Activated T-helper 2 cell treated with anti-CD3 and anti-CD28 coated beads, Interferon-gamma antibody, Interleukin-2, Interleukin-4, amounts not matched to agents 10 μg/mL and 5 μg/mL and 100 μg/mL, durations not matched to agents 14 hours and 24 hours and 36 hours (primary cell): ENCODE results near the gene RTTN. TPM values are rescaled to one million over a fixed set of nuclear protein-coding genes. Genes with fewer than 3 reads are reported as not detected.

Experiments used
- DNase-seq: peaks from one replicate; pipeline ENCODE4 v3.0.0; 2021; ENCODE audit warnings: low spot score
- H3K27ac Mint-ChIP-seq: one replicate; pipeline ENCODE4 v1.8.0; 2021; ENCODE audit warnings: mixed read lengths
- H3K27me3 Mint-ChIP-seq: one replicate; pipeline ENCODE4 v1.8.0; 2021; ENCODE audit warnings: low read depth, mixed read lengths
- H3K36me3 Mint-ChIP-seq: one replicate; pipeline ENCODE4 v1.8.0; 2021; ENCODE audit warnings: low read depth, mixed read lengths
- H3K4me1 Mint-ChIP-seq: one replicate; pipeline ENCODE4 v1.8.0; 2021; ENCODE audit warnings: low read depth, mixed read lengths
- H3K4me3 Mint-ChIP-seq: one replicate; pipeline ENCODE4 v1.8.0; 2021; ENCODE audit warnings: low read depth, mild to moderate bottlenecking, moderate library complexity, mixed read lengths
- H3K9me3 Mint-ChIP-seq: one replicate; pipeline ENCODE4 v1.8.0; 2021; ENCODE audit warnings: mixed read lengths
- intact Hi-C: fragments of 100-400 bp; cut with micrococcal nuclease; formaldehyde crosslinking; loops from one replicate; pipeline ENCODE4 v1.15.1; 2023
- total RNA-seq: library from RNA; stranded (reverse); gene quantifications from 2 replicates; pipeline ENCODE4 v1.2.3, GENCODE V29; 2022

Gene RTTN
- total RNA-seq, 1 donor from 2014 or later: 21.0 TPM

DNA sequence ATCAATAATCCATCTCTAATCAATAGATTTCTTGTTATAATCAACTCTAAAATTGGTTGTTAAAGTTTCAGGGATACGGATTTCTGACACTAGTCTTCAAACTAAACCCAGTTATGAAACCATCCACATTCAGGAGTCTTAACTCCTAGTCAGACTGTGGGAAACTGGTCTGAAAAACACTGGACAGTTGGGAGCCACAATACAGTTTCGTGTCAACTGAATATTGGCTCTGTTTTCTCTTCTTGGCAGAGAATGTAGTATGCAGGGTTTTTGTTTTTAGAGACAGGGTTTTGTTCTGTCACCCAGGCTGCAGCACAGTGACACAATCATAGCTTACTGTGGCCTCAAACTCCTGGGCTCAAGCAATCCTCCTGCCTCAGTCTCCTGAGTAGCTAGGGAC, 123.1 kb downstream of the RTTN start:
- H3K27me3 Mint-ChIP-seq: no peaks in the 10 kb centered on the region
- intact Hi-C loops: loop anchor here (2.0 to 10.0 kb wide), 2 partner anchors 238 to 614 kb away; no protein-coding TSS in a partner anchor
- no peaks in the 10 kb centered on the region for H3K9me3 Mint-ChIP-seq
- peaks cover 23% of the 10 kb centered on the region for H3K36me3 Mint-ChIP-seq
- no peak overlapping the region for H3K4me3 Mint-ChIP-seq
- H3K4me1 Mint-ChIP-seq: peaks cover 8% of the 10 kb centered on the region
- no peak for DNase-seq
- no peak overlapping the region for H3K27ac Mint-ChIP-seq

DNA sequence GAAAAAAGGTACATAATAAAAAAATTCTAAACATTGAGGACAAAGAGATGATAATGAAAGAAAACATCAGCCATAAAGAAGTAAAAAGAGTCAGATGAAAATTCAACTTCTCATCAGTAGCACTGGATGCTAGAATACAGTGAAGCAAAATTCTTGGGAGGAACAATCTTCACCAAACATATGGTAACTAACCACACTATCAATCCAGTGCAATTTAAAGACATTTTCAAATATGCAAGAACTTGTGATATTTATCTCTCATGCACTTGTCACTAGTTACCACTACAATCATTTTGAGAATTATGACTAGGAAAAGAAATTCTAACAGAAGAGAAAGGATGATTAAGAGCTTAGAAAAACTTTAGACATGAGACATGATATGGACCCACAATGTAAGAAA, 127.4 kb downstream of the RTTN start:
- Mint-ChIP-seq H3K27ac (no peak overlapping the region), H3K4me1 (peaks cover 8% of the 10 kb centered on the region), H3K27me3 (no peaks in the 10 kb centered on the region), H3K4me3 (no peak overlapping the region), H3K36me3 (peaks cover 28% of the 10 kb centered on the region), H3K9me3 (no peaks in the 10 kb centered on the region)
- intact Hi-C loops: no loop called here
- no peak for DNase-seq

DNA sequence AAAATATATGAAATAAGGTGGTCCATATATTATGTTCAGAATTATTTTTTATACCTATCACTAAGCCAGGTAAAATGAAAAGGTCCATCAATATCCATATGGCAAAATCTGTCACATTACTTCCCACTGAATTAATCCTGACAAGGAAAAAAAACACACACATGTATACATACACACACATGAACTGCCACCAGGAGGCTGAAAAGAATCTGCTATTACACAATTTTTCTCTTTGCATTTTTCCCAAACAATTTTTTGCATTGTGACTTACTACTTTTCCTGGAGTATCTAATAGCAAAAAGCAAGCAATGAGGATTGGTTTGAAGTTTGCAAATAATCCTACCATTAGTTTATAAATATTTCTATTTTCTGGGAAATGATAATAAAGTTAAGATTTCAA, 129.6 kb downstream of the RTTN start:
- H3K4me1 Mint-ChIP-seq: peaks cover 8% of the 10 kb centered on the region
- DNase-seq: no peak
- H3K27ac Mint-ChIP-seq: no peak overlapping the region
- intact Hi-C loops: no loop called here
- peaks cover 25% of the 10 kb centered on the region for H3K36me3 Mint-ChIP-seq
- no peaks in the 10 kb centered on the region for H3K9me3 Mint-ChIP-seq
- no peak overlapping the region for H3K4me3 Mint-ChIP-seq
- no peaks in the 10 kb centered on the region for H3K27me3 Mint-ChIP-seq

DNA sequence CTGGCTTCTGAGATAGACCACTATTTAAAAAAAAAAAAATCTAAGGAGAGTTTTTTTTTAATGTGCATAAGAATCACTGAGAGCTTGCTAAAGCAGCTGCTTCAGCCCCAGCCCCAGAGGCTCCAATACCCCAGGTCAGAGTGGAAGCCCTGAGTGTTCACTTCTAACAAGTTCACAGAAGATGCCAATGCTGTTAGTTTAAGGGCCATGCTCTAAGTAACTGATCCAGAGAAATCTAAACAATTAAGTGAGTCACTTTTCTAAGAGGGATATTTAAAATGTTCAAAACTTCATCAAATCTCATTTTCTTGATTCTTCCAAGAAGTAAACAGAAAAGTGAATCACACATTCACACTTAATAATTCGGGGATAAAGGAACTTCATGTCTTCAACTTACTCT, 131.4 kb downstream of the RTTN start:
- no peaks in the 10 kb centered on the region for H3K27me3 Mint-ChIP-seq
- peaks cover 8% of the 10 kb centered on the region for H3K4me1 Mint-ChIP-seq
- no peak overlapping the region for H3K27ac Mint-ChIP-seq
- H3K4me3 Mint-ChIP-seq: no peak overlapping the region
- DNase-seq: no peak
- intact Hi-C loops: loop anchor here (5.0 kb wide), 1 partner anchor 117 kb away; no protein-coding TSS in a partner anchor
- H3K36me3 Mint-ChIP-seq: peaks cover 21% of the 10 kb centered on the region
- H3K9me3 Mint-ChIP-seq: no peaks in the 10 kb centered on the region

DNA sequence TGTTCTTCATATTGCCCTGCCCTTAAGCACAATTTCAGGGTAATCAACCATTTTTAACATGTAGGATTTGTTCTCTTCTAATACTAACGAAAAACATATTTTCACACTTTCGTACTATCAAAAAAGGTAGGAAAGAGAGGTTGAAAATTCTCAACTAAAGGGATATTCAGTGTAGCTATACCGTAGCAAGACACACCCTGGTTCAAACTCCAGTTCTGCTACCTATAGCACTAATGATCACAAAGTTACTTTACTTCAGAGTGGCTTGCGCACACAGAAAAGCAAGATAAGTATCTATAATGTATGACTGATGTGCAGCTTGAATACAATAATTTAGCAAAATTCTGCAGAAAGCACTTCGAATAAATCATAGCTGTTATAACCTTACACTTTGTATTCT, 132.1 kb downstream of the RTTN start:
- Mint-ChIP-seq H3K4me3 (no peak overlapping the region), H3K36me3 (peaks cover 25% of the 10 kb centered on the region), H3K27me3 (no peaks in the 10 kb centered on the region), H3K4me1 (peaks cover 5% of the 10 kb centered on the region), H3K9me3 (no peaks in the 10 kb centered on the region), H3K27ac (no peak overlapping the region)
- intact Hi-C loops: loop anchor here (5.0 kb wide), 1 partner anchor 116 kb away; no protein-coding TSS in a partner anchor
- DNase-seq: no peak

DNA sequence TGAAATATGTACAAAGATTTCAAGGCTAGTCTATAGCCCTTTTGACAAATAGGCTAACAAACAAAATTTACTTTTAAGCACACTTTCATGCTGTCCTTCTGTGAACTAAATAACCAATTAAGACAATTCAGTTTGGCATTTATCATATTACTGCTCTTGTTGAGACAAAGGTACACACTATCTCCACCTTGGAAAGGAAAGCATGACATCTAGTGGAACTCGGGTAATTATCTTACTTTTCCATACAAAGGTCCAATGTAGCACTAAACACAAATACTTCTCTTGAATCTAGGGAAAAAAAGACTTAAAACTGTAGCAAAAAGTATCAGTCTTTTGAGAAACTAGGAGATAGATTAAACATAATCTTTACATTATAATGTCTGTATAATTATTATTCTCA, 132.8 kb downstream of the RTTN start:
- H3K27ac Mint-ChIP-seq: no peak overlapping the region
- H3K9me3 Mint-ChIP-seq: no peaks in the 10 kb centered on the region
- no peaks in the 10 kb centered on the region for H3K4me1 Mint-ChIP-seq
- no peak overlapping the region for H3K4me3 Mint-ChIP-seq
- H3K27me3 Mint-ChIP-seq: no peaks in the 10 kb centered on the region
- intact Hi-C loops: loop anchor here (5.0 kb wide), 1 partner anchor 115 kb away; no protein-coding TSS in a partner anchor
- H3K36me3 Mint-ChIP-seq: peaks cover 26% of the 10 kb centered on the region
- DNase-seq: no peak

DNA sequence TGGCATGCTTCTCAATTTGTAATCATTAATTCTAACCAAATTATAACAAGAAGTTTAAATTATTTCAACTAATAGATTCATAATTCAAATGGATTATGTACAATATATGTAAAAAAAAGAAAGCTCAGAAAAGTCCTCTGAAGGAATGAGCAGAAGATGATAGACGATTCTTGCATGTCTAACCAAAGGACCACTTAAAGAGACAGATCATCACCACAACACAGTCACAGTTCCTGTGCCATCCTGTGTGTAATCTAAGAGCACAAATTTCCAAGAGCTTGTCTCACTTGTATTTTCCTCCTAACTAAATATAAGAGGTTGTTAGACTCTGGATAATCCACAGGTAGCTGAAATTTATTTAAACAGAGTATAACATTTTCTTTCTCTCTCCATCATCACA, 135.5 kb downstream of the RTTN start:
- H3K4me1 Mint-ChIP-seq: no peaks in the 10 kb centered on the region
- intact Hi-C loops: loop anchor here (5.0 to 10.0 kb wide), 2 partner anchors 113 to 345 kb away; no protein-coding TSS in a partner anchor
- DNase-seq: no peak
- peaks cover 25% of the 10 kb centered on the region for H3K36me3 Mint-ChIP-seq
- H3K9me3 Mint-ChIP-seq: no peaks in the 10 kb centered on the region
- no peaks in the 10 kb centered on the region for H3K27me3 Mint-ChIP-seq
- no peak overlapping the region for H3K4me3 Mint-ChIP-seq
- H3K27ac Mint-ChIP-seq: no peak overlapping the region

DNA sequence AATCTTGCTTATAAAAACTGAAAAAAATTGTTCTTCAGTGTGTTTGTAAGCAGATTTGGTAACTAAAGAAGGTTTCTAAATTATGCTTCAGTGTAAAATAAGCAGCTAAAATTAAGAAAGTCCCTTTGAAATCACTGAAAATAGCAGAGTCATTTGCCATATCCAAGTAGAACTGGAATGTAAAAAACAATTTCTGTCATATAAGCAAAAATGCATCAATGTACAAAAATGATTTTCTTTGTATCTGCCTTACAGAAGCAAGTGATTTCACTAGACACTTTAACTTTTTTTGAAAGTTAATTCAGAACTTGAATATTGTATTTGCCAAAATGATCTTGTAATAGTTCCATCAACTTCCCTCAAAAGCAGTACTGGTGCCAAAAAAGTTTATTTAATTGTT, 136.1 kb downstream of the RTTN start:
- Mint-ChIP-seq H3K27me3 (no peaks in the 10 kb centered on the region), H3K27ac (no peak overlapping the region), H3K9me3 (no peaks in the 10 kb centered on the region), H3K4me3 (no peak overlapping the region), H3K4me1 (no peaks in the 10 kb centered on the region), H3K36me3 (peaks cover 21% of the 10 kb centered on the region)
- intact Hi-C loops: loop anchor here (10.0 kb wide), 1 partner anchor 345 kb away; no protein-coding TSS in a partner anchor
- no peak for DNase-seq

DNA sequence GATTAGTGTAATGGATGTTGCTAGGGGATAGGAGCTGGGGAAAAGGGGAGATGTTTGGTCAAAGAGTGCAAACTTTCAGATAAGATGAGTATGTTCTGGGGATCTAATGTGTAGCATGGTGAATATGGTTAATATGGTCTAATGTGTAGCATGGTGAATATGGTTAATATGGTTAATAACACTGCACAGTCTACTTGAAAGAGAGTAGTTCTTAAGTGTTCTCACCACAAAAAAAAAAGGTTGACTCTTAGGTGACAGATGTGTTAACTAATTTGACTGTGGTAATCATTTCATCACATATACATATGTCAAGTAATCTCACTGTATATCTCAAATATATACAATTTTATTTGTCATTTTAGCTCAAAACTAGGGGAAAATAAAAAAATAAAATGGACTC, 136.5 kb downstream of the RTTN start:
- Mint-ChIP-seq H3K36me3 (peaks cover 19% of the 10 kb centered on the region), H3K9me3 (no peaks in the 10 kb centered on the region)
- intact Hi-C loops: loop anchor here (10.0 kb wide), 1 partner anchor 344 kb away; no protein-coding TSS in a partner anchor

DNA sequence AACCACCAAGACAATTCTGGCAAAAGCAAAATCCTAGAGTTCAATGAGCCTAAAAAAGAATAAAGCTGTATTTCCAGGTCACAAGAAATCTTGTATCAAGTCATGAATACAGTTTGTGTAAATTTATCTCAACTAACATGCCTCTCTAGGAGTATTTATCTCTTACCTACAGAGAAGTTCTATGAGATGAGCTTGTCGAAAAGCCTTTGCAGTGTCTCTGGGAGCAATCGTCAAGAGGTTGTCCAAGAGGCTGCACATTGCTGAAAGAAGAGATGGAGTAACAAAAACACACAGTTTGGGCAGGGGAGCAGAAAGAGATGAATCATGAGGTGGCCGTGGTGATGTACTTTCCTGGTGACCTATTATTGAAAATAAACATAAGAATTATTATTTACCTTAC, 145.8 kb downstream of the RTTN start:
- Mint-ChIP-seq H3K27ac (no peak overlapping the region), H3K27me3 (no peaks in the 10 kb centered on the region), H3K4me3 (no peak overlapping the region), H3K36me3 (peaks cover 26% of the 10 kb centered on the region), H3K4me1 (no peaks in the 10 kb centered on the region), H3K9me3 (no peaks in the 10 kb centered on the region)
- intact Hi-C loops: loop anchor here (10.0 kb wide), 1 partner anchor 335 kb away; no protein-coding TSS in a partner anchor
- DNase-seq: no peak

More for the DNA sequence above, 136.5 kb downstream of the RTTN start:
- H3K4me3 Mint-ChIP-seq: no peak overlapping the region
- H3K4me1 Mint-ChIP-seq: no peaks in the 10 kb centered on the region
- no peak overlapping the region for H3K27ac Mint-ChIP-seq
- DNase-seq: no peak
- no peaks in the 10 kb centered on the region for H3K27me3 Mint-ChIP-seq

DNA sequence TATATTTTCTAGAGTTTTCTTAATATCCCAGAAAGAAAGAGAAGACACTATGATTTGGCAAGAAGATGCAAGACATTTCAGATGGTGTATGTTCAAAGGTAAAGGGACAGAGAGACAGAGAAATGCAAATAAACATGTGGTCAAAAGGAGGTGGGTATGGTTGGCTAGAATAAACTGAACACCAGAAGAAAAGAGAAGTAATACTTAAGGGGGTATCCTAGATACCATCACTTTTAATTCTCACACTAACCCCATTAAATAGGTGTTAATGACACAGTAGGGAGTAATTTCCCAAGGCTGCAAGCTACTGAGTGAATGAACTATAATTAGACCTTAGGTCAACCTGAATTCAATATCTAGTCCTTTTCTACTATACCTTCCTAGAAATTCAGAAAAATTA, 146.6 kb downstream of the RTTN start:
- Mint-ChIP-seq H3K4me1 (no peaks in the 10 kb centered on the region), H3K4me3 (no peak overlapping the region), H3K27me3 (no peaks in the 10 kb centered on the region), H3K9me3 (no peaks in the 10 kb centered on the region), H3K27ac (no peak overlapping the region), H3K36me3 (peaks cover 26% of the 10 kb centered on the region)
- DNase-seq: no peak
- intact Hi-C loops: no loop called here

DNA sequence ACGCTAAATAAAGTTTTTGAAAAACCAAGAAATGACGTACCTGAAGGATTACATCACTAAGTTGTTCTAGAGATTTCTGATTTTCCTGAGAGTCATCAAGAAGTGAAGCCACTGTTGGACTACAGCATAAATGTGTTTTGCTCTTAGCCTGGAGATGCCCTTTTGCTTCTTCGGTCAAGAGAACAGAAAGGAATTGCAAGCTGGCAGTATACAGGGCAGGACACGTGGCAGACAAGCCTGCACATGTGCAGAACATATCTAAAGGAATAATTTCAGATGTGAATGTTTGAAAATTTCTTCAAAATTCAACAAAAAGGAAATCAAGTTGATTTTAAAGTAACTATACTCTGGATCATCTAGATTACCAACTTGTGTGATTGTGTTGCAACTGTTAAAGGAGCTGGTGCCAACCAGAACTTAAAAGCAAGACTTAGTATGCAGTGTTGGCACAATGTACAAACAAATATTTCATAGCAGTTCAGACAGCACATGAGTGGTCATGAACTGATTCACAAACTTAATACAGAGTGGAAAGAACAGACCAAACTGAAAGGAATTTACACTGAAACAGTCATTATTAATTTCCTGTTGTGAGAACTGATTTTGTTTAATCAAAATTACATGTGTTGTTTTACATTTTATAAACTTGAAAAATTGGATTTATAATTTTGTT, 157.4 kb downstream of the RTTN start:
- Mint-ChIP-seq H3K4me1 (peaks cover 6% of the 10 kb centered on the region), H3K27ac (no peak overlapping the region), H3K27me3 (no peaks in the 10 kb centered on the region), H3K36me3 (peaks cover 23% of the 10 kb centered on the region), H3K9me3 (no peaks in the 10 kb centered on the region), H3K4me3 (no peak overlapping the region)
- no peak for DNase-seq
- intact Hi-C loops: no loop called here

DNA sequence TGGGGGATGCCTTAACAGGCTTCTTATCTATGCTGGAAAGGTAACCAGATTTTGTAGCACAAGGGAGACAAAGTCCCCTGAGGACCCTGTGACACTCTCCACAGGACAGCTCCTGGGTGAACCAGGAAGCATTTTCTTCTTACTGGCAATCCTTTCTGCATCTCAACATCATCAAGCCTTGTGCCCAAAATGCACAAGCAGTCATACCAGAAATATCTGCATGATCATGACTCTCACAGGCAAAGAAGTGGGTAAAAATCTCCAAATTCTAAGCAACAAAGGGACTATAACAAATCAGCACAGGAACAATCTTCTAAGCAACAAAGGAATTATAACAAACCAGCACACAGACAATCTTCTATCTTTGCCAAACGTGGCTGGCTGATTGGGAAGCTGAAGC, 158.7 kb downstream of the RTTN start:
- Mint-ChIP-seq H3K4me3 (no peak overlapping the region), H3K27me3 (no peaks in the 10 kb centered on the region), H3K36me3 (peaks cover 21% of the 10 kb centered on the region), H3K4me1 (peaks cover 6% of the 10 kb centered on the region), H3K27ac (no peak overlapping the region), H3K9me3 (no peaks in the 10 kb centered on the region)
- intact Hi-C loops: no loop called here
- no peak for DNase-seq
